Parathyroid adenoma (tissue), 2 donors: Measurements from ENCODE around the gene SNUPN.
A peak's percentile ranks its signal among the peaks of the same experiment; 100 is the strongest.

Experiments
- H2AFZ ChIP-seq: fragments of 300-600 bp; sonication (generic); one replicate; pipeline ENCODE4 v1.7.0; 2017; ENCODE audit warnings: antibody characterized with exemption, mild to moderate bottlenecking
- H3K27ac ChIP-seq: fragments of 300-600 bp; sonication (generic); one replicate; pipeline ENCODE4 v1.7.0; 2017
- H3K27me3 ChIP-seq: fragments of 300-600 bp; sonication (generic); one replicate; pipeline ENCODE4 v1.7.0; 2017; ENCODE audit warnings: low read length; ENCODE audit not compliant: control insufficient read depth, insufficient read depth
- H3K36me3 ChIP-seq: fragments of 300-600 bp; sonication (generic); one replicate; pipeline ENCODE4 v1.7.0; 2017; ENCODE audit warnings: low read length; ENCODE audit not compliant: control insufficient read depth, insufficient read depth
- H3K4me1 ChIP-seq: fragments of 300-600 bp; sonication (generic); one replicate; pipeline ENCODE4 v1.7.0; 2017; ENCODE audit warnings: control low read depth
- H3K4me2 ChIP-seq: fragments of 300-600 bp; sonication (generic); one replicate; pipeline ENCODE4 v1.7.0; 2017; ENCODE audit warnings: low read length
- H3K4me3 ChIP-seq: fragments of 300-600 bp; sonication (generic); one replicate; pipeline ENCODE4 v1.7.0; 2017; ENCODE audit warnings: low read depth, low read length
- H3K79me2 ChIP-seq: fragments of 300-600 bp; sonication (generic); one replicate; pipeline ENCODE4 v1.7.0; 2017; ENCODE audit warnings: control low read depth
- H3K9ac ChIP-seq: fragments of 300-600 bp; sonication (generic); one replicate; pipeline ENCODE4 v1.7.0; 2017; ENCODE audit warnings: mild to moderate bottlenecking
- H3K9me3 ChIP-seq: fragments of 300-600 bp; sonication (generic); one replicate; pipeline ENCODE4 v1.7.0; 2017; ENCODE audit warnings: low read length; ENCODE audit not compliant: control insufficient read depth
- CTCF ChIP-seq: fragments of 300-600 bp; sonication (generic); IDR thresholded peaks from one replicate; pipeline ENCODE4 v1.7.0; 2017; ENCODE audit warnings: antibody characterized with exemption, mild to moderate bottlenecking
- donor health status: primary hyperparathyroidism.

Gene SNUPN

GRCh38 chr15:75650908-75651809 lies 25.6 kb upstream of the SNUPN start:
- H3K79me2 ChIP-seq = no peaks in the 10 kb centered on the region
- H3K4me1 ChIP-seq = peaks cover 7% of the 10 kb centered on the region
- TF ChIP-seq CTCF = no peak
- H3K27me3 ChIP-seq = no peaks in the 10 kb centered on the region
- no peak overlapping the region for H2AFZ ChIP-seq
- no peak overlapping the region for H3K4me3 ChIP-seq
- no peak overlapping the region for H3K9ac ChIP-seq
- peak overlapping the region; percentile 47 for H3K4me2 ChIP-seq
- H3K9me3 ChIP-seq = no peaks in the 10 kb centered on the region
- H3K27ac ChIP-seq = no peak overlapping the region
- H3K36me3 ChIP-seq = no peaks in the 10 kb centered on the region

GRCh38 chr15:75649848-75650247 lies 24.3 kb upstream of the SNUPN start:
- H3K4me2 ChIP-seq = no peak overlapping the region
- TF ChIP-seq CTCF = no peak
- H3K36me3 ChIP-seq = no peaks in the 10 kb centered on the region
- H2AFZ ChIP-seq = no peak overlapping the region
- no peaks in the 10 kb centered on the region for H3K79me2 ChIP-seq
- H3K27me3 ChIP-seq = no peaks in the 10 kb centered on the region
- H3K4me3 ChIP-seq = no peak overlapping the region
- no peaks in the 10 kb centered on the region for H3K9me3 ChIP-seq
- H3K4me1 ChIP-seq = peaks cover 7% of the 10 kb centered on the region
- no peak overlapping the region for H3K9ac ChIP-seq
- H3K27ac ChIP-seq = no peak overlapping the region

GRCh38 chr15:75649045-75649761 lies 23.7 kb upstream of the SNUPN start:
- H3K4me3 ChIP-seq = peak overlapping the region; percentile 88
- no peaks in the 10 kb centered on the region for H3K36me3 ChIP-seq
- no peak overlapping the region for H3K27ac ChIP-seq
- no peaks in the 10 kb centered on the region for H3K79me2 ChIP-seq
- TF ChIP-seq CTCF = no peak
- H3K9me3 ChIP-seq = no peaks in the 10 kb centered on the region
- H3K4me2 ChIP-seq = peak overlapping the region; percentile 93
- peaks cover 7% of the 10 kb centered on the region for H3K4me1 ChIP-seq
- no peaks in the 10 kb centered on the region for H3K27me3 ChIP-seq
- no peak overlapping the region for H3K9ac ChIP-seq
- H2AFZ ChIP-seq = no peak overlapping the region

- Histone ChIP-seq H3K27ac (peak overlapping the region; percentile 65), H2AFZ (peak overlapping the region; percentile 84), H3K36me3 (no peaks in the 10 kb centered on the region), H3K4me2 (peak overlapping the region; percentile 93), H3K9me3 (no peaks in the 10 kb centered on the region), H3K4me1 (peaks cover 7% of the 10 kb centered on the region), H3K27me3 (no peaks in the 10 kb centered on the region), H3K4me3 (peak overlapping the region; percentile 88), H3K79me2 (no peaks in the 10 kb centered on the region), H3K9ac (no peak overlapping the region)
- no peak for TF ChIP-seq CTCF
These were observed 22.9 kb upstream of the SNUPN start for GRCh38 chr15:75648156-75649000.
